NCI-H2227 (cell line): Measurements from ENCODE around the gene PCDHGA6.
"Not testable (repeated sequence)": the region's sequence is repeated elsewhere in the genome, so short reads cannot be mapped to it uniquely, and the experiment has no call there.

ENCODE experiments used
- DNase-seq: peaks from one replicate; lab custom pipeline; 2025; ENCODE audit not compliant: unreplicated experiment; lab: John Stamatoyannopoulos, UW

PCDHGA6 gene

DNA sequence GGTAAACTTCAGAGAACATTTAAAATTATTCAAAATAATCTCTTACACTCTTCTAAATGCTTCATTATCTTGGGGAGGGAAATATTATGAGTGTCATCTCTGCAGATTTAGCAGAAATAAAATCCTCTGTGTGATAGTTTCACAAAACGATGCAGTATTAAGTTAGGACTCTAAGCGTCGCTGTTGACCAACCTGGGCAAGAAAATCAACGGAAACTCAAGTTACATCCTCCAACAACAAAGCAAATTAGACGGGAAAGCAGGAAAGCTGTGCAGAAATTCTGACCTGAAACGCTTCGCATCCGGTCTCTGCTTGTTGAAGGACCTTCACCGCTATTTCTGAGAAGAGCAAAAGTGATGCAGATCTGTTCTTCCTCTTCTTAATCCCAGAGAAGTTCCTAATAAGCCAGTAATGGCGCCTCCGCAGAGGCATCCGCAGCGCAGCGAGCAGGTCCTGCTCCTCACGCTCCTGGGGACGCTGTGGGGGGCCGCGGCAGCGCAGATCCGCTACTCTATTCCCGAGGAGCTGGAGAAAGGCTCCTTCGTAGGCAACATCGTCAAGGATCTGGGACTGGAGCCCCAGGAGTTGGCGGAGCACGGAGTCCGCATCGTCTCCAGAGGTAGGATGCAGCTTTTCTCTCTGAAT is at the start of gene PCDHGA6:
Gene PCDHGA6 (plus strand): TSS at position 219 of the 645 bp plus-strand sequence. CDS start 193 bp downstream, at position 412.
- DNase-seq, result no peak

DNA sequence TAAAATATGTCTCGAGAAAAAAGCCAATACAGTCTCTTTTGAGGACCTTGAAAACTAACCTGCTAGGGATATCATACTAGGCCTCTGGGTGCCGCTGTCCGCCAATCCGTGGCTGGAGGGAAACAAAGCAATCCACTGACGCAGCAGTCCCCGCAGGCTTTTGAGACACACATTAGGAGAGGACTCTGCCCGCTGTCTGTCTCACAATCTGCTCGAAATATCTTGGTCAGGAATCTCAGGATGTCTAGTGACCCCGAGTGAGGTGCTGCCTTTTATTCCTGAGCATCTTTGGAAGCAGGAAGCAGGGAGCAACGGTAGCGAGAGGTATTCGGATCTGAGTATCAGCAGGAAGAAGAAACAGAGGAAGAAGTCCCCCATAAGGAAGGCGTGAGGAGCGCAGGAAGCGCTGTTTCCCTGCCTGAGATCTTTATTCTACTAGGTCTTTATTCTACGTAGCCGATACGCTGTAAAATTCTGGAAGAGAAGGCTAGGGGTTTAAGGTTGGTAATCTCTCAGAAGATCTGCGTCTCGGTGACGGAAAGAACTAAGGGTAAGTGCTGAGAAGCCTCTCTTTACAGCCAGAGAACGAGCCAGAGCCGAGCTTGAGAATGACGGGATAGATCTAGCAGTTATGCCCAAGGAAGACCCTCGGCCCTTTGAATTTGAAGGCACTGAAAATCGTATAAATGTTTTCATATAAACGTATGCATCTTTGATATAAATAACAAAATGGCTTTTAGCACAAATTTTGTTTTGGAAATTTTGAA is 47.4 kb upstream of the PCDHGA6 start:
- DNase-seq, result peak; percentile 62

DNA sequence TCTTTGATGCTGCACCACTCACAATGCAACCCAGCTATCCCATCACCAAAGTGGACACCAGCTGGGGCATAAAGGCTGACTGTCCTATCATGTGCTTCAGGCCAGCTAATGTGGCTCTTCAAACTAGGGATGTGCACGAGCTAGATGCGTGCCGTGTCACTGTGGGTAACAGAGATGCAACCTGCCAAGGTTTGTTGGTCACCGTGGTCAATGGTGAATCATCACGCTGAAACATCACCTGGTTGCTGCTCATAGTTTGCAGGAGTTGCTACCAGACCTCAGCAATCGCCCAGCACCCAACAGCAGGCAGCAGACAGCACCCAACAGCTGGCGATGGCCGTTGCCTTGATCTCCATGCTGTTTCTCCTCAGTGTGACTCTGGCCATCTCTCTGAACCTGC is 45.5 kb upstream of the PCDHGA6 start:
- DNase-seq, result no peak

DNA sequence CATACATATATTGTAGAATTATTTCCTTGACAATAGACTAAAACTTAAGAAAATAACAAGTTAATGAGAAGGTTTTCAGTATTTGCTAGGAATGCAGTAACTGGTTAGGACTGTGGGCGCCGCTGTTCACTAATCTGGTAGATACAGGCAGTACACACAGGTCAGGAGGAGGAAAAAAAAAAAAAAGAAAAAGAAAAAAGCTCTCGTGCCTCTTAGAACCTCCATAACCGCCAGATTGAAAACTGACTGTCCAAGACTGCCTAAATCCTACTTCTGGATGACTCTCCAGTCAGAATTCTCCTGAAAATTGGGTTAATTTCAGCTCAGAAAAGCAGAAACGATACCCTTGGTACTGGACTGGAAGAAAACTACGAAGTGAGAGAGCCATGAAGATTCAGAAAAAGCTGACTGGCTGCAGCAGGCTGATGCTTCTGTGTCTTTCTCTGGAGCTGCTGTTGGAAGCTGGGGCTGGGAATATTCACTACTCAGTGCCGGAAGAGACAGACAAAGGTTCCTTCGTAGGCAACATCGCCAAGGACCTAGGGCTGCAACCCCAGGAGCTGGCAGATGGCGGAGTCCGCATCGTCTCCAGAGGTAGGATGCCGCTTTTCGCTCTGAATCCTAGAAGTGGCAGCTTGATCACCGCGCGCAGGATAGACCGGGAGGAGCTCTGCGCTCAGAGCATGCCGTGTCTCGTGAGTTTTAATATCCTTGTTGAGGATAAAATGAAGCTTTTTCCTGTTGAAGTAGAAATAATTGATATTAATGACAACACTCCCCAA is 43.2 kb upstream of the PCDHGA6 start, which contains the start of gene PCDHGA1:
Gene PCDHGA1 (plus strand): TSS at position 216 of the 782 bp plus-strand sequence.
- peak; percentile 3 for DNase-seq

DNA sequence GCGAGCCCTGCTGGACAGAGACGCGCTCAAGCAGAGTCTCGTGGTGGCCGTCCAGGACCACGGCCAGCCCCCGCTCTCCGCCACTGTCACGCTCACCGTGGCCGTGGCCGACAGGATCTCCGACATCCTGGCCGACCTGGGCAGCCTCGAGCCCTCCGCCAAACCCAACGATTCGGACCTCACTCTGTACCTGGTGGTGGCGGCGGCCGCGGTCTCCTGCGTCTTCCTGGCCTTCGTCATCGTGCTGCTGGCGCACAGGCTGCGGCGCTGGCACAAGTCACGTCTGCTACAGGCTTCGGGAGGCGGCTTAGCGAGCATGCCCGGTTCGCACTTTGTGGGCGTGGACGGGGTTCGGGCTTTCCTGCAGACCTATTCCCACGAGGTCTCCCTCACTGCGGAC is 41.1 kb upstream of the PCDHGA6 start:
- DNase-seq, result not testable (repeated sequence)

DNA sequence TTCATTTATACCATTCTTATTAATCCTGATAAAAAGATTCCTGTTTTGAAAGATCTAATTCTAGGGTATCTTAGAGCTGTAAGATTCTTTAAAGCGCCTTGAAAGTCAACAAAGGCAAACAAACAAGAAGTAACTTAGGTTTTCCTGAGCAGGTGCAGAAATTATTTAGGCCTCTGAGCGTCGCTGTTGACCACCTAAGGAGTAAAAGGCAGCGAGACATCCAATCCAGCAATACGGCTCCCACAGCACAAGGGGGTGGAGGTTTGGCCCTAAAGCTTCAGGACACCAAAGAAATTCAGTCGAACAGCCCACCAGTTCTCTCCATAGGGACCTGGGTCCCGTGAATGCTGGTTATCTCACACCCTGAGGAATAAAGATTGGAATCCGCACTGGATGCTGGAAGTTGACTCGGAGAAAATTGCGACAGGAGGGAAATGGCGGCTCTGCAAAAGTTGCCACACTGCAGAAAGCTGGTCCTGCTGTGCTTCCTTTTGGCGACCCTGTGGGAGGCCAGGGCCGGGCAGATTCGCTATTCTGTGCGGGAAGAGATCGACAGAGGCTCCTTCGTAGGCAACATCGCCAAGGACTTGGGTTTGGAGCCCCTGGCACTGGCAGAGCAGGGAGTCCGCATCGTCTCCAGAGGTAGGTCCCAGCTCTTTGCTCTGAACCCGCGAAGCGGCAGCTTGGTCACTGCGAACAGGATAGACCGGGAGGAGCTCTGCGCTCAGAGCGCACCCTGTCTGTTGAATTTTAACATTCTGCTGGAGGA is 35.0 kb upstream of the PCDHGA6 start, which contains the start of gene PCDHGA2:
Gene PCDHGA2 (plus strand): TSS at position 223 of the 769 bp plus-strand sequence.
- DNase-seq, result peak; percentile 33

DNA sequence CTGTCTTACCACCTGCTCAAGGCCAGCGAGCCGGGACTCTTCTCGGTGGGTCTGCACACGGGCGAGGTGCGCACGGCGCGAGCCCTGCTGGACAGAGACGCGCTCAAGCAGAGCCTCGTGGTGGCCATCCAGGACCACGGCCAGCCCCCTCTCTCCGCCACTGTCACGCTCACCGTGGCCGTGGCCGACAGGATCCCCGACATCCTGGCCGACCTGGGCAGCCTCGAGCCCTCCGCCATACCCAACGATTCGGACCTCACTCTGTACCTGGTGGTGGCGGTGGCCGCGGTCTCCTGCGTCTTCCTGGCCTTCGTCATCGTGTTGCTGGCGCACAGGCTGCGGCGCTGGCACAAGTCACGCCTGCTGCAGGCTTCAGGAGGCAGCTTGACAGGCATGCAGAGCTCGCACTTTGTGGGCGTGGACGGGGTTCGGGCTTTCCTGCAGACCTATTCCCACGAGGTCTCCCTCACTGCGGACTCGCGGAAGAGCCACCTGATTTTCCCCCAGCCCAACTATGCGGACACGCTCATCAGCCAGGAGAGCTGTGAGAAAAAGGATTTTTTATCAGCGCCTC is 32.8 kb upstream of the PCDHGA6 start:
- not testable (repeated sequence) for DNase-seq

DNA sequence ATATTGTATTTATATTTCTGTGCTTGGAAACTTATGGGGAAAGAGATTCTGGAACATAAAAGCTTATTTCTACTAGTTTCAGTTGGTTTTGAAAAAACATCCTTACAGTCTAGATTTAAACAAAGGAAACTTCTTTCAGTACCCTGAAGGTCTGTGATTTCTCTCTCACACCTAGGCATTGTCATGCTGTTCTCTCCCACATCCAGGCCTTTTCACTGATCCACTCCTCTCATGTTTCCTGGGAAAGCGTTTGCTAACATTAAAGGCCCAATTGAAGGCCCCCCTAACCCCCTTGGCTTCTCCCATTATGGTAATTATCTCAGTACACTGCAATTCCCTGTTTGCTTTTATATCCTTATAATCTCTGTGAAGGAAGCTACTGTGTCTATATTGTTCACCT is 30.9 kb upstream of the PCDHGA6 start:
- DNase-seq, result no peak

DNA sequence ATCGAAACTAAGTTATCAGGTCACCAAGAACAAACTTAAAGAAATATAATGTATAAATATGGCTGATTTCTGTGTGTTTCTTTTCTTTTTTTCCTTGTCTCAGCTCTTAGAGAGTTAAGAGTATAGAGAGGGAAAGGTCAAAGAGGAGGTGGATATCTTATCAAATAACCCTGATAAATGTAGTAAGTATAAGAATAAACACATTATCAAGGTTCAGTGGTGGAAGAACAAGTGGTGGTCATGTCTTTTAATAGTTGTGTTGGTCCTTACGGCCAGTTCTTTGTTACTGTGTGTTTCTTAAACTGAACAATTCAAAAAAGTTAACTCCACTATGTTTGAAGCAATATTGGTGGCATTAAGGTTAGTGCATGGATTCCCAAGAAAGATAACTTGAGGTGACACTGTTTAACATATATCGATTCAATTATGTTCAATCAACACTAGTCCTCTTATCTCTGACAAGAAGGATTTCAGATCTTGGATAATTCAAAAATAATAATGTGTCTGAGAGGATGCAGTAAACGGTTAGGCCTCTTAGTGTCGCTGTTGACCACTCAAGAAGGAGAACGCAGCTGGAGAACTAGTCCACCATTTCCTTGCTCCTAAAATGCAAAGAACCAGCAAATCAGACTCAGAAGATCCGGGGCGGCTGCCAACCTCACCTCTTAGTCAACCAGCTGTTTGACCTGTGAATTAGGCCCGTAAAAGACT is 30.3 kb upstream of the PCDHGA6 start, which contains the start of gene PCDHGA3:
Gene PCDHGA3 (plus strand): TSS at position 588 of the 711 bp plus-strand sequence. CDS start 205 bp downstream, outside the sequence.
- DNase-seq, result no peak

DNA sequence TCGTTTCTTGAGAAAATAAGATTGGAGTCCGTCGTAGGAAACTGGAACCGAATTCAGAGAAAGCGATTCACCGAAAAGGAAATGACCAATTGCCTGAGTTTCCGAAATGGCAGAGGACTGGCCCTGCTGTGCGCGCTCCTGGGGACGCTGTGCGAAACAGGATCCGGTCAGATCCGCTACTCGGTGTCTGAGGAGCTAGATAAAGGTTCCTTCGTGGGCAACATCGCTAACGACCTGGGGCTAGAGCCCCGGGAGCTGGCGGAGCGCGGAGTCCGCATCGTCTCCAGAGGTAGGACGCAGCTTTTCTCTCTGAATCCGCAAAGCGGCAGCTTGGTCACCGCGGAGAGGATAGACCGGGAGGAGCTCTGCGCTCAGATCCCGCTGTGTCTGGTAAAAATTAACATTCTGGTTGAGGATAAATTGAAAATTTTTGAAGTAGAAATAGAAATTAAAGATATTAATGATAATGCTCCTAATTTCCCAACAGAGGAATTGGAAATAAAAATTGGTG is 29.7 kb upstream of the PCDHGA6 start:
- DNase-seq, result no peak

DNA sequence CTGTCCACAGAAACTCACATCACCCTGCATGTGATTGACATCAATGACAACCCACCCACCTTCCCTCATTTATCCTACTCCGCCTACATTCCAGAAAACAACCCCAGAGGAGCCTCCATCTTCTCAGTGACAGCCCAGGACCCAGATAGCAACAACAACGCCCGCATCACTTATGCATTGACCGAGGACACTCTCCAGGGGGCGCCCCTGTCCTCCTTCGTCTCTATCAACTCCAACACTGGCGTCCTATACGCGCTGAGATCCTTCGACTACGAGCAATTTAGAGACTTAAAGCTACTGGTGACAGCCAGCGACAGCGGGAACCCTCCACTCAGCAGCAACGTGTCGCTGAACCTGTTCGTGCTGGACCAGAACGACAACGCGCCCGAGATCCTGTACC is 28.4 kb upstream of the PCDHGA6 start:
- no peak for DNase-seq

DNA sequence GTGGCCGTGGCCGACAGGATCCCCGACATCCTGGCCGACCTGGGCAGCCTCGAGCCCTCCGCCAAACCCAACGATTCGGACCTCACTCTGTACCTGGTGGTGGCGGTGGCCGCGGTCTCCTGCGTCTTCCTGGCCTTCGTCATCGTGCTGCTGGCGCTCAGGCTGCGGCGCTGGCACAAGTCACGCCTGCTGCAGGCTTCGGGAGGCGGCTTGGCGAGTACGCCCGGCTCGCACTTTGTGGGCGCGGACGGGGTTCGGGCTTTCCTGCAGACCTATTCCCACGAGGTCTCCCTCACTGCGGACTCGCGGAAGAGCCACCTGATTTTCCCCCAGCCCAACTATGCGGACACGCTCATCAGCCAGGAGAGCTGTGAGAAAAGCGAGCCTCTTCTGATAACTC is 27.7 kb upstream of the PCDHGA6 start:
- not testable (repeated sequence) for DNase-seq

DNA sequence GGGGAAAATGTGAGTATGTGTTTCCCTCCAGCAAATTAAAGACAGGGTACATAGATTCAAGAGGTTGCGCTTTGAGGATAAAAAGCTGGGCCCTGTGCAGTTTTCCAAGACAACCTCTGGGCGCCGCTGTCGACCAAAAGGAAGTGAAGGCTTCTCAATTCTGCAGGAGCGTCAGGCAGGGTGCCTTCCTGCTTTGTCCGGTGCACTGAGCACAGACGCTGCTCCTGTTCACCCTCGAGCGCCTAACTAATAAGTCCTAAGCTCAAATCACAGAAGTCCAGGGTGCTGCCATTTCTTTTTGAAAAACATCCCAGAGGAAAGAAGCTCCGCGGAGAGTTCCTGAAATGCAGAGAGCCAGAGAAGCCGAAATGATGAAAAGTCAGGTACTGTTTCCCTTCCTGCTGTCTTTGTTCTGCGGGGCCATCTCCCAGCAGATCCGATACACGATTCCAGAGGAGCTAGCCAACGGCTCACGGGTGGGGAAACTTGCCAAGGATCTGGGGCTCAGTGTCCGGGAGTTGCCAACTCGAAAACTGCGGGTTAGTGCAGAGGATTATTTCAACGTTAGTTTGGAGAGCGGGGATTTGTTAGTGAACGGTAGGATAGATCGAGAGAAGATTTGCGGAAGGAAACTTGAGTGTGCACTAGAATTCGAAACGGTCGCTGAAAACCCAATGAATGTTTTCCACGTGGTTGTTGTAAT is 23.6 kb upstream of the PCDHGA6 start, which contains the start of gene PCDHGB1:
Gene PCDHGB1 (plus strand): TSS at position 183 of the 703 bp plus-strand sequence. CDS start 162 bp downstream, at position 345.
- DNase-seq, result peak; percentile 71

DNA sequence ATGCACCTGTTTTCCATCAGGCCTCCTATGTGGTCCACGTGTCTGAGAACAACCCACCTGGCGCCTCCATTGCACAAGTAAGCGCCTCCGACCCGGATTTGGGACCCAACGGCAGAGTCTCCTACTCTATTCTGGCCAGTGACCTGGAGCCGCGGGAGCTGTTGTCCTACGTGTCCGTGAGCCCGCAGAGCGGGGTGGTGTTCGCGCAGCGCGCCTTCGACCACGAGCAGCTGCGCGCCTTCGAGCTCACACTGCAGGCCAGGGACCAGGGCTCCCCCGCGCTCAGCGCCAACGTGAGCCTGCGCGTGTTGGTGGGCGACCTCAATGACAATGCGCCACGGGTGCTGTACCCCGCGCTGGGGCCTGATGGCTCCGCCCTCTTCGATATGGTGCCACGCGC is 22.1 kb upstream of the PCDHGA6 start:
- no peak for DNase-seq

DNA sequence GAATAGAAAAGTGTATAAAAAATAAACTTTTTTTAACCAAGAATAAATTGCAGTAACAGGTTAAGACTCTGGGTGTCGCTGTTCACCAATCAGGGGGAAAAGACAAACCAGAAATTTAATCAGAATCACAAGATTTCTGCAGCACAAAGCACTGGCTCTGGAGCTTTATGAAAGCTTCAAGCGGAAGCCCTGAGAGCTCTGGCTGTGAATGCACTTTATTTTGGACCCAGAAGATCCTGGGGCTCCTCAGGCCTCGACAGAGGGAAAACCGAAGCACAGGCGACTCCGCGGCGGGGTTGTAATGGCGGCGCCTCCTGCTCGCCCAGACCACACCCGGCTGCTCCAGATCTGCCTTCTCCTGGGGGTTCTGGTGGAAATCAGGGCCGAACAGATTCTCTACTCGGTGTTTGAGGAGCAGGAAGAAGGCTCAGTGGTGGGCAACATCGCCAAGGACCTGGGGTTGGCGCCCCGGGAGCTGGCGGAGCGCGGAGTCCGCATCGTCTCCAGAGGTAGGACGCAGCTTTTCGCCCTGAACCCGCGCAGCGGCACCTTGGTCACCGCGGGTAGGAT is 18.7 kb upstream of the PCDHGA6 start, which contains the start of gene PCDHGA4:
Gene PCDHGA4 (plus strand): TSS at position 122 of the 570 bp plus-strand sequence. CDS start 87 bp downstream, at position 209.
- DNase-seq, result no peak

DNA sequence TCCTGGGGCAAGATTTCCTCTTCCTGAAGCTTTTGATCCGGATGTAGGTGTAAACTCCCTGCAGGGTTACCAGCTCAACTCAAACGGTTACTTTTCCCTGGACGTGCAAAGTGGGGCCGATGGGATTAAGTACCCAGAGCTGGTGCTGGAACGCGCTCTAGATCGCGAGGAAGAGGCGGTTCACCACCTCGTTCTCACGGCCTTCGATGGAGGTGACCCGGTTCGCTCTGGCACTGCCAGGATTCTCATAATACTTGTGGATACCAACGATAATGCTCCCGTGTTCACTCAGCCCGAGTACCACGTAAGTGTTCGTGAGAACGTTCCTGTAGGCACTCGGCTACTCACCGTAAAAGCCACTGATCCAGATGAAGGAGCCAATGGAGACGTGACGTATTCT is 18.1 kb upstream of the PCDHGA6 start:
- DNase-seq, result no peak

DNA sequence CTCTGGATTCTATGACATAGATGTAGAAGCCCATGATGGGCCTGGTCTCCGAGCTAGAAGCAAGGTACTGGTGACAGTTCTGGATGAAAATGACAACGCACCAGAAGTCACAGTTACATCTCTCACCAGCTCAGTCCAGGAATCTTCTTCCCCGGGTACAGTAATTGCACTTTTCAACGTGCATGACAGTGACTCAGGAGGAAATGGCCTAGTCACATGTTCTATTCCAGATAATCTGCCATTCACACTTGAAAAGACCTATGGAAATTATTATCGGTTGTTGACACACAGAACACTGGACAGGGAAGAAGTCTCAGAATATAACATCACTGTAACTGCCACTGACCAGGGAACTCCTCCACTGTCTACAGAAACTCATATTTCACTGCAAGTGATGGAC is 17.6 kb upstream of the PCDHGA6 start:
- DNase-seq, result no peak

DNA sequence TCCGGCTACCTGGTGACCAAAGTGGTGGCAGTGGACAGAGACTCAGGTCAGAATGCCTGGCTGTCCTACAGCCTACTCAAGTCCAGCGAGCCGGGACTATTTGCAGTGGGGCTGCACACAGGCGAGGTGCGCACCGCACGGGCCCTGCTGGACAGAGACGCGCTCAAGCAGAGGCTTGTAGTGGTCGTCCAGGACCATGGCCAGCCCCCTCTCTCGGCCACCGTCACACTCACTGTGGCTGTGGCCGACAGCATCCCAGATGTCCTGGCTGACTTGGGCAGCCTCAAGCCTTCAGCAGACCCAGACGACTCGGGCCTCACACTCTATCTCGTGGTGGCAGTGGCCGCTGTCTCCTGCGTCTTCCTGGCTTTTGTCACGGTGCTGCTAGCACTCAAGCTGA is 16.7 kb upstream of the PCDHGA6 start:
- DNase-seq, result no peak
